Neuronal stem cell (in vitro differentiated cells): Measurements from ENCODE around the gene PPP2CA.

Experiments used
- DNase-seq: peaks from one replicate; pipeline ENCODE4 v3.0.0-alpha.2; 2013; ENCODE audit warnings: low spot score
- H2AFZ ChIP-seq: one replicate; pipeline ENCODE4 v1.6.1; 2013; ENCODE audit warnings: mild to moderate bottlenecking, low read length, inconsistent platforms
- H2AK5ac ChIP-seq: 2 replicates; pipeline ENCODE4 v1.6.1; 2013; ENCODE audit warnings: low read depth, mild to moderate bottlenecking, inconsistent platforms, low read length, moderate library complexity, mixed read lengths
- H2BK120ac ChIP-seq: 2 replicates; pipeline ENCODE4 v1.6.1; 2013; ENCODE audit warnings: low read depth, mild to moderate bottlenecking, inconsistent platforms, low read length, moderate library complexity, mixed read lengths
- H2BK12ac ChIP-seq: one replicate; pipeline ENCODE4 v1.6.1; 2013; ENCODE audit warnings: low read length, inconsistent platforms
- H2BK15ac ChIP-seq: 2 replicates; pipeline ENCODE4 v1.6.1; 2013; ENCODE audit warnings: mild to moderate bottlenecking, low read length, inconsistent platforms, mixed read lengths
- H2BK5ac ChIP-seq: one replicate; pipeline ENCODE4 v1.6.1; 2013; ENCODE audit warnings: inconsistent platforms, mild to moderate bottlenecking, low read length, moderate library complexity
- H3K14ac ChIP-seq: one replicate; pipeline ENCODE4 v1.6.1; 2013; ENCODE audit warnings: low read length, inconsistent platforms
- H3K18ac ChIP-seq: 2 replicates; pipeline ENCODE4 v1.6.1; 2013; ENCODE audit warnings: low read length, inconsistent platforms
- H3K23ac ChIP-seq: 2 replicates; pipeline ENCODE4 v1.6.1; 2013; ENCODE audit warnings: low read depth, mild to moderate bottlenecking, mixed read lengths, low read length, inconsistent platforms; ENCODE audit not compliant: poor library complexity
- H3K27ac ChIP-seq: replicated peaks from 3 replicates; pipeline ENCODE4 v1.5.1; 2013; ENCODE audit warnings: low read length, inconsistent platforms
- H3K27me3 ChIP-seq, 3 experiments: 2 replicates each; pipeline ENCODE4 v1.6.1; 2013; ENCODE audit warnings: low read length in 3 of 3, mild to moderate bottlenecking in 2 of 3, inconsistent platforms in 1 of 3, low read depth in 1 of 3, mixed read lengths in 1 of 3, moderate library complexity in 1 of 3; ENCODE audit not compliant: control insufficient read depth in 3 of 3, insufficient read depth in 3 of 3
- H3K36me3 ChIP-seq, 2 donors: replicated peaks in 1 of 2; 2 replicates each; pipeline ENCODE4 v1.6.1; 2013; ENCODE audit warnings: low read length in 2 of 2; ENCODE audit not compliant: control insufficient read depth in 2 of 2, insufficient read depth in 2 of 2
- H3K4ac ChIP-seq: 2 replicates; pipeline ENCODE4 v1.6.1; 2013; ENCODE audit warnings: inconsistent platforms, mild to moderate bottlenecking, low read length, moderate library complexity
- H3K4me1 ChIP-seq, 2 donors: 1 replicate in 1 of 2; 2 replicates in 1 of 2; pipeline ENCODE4 v1.6.1; 2013; ENCODE audit warnings: low read length in 2 of 2, low read depth in 1 of 2; ENCODE audit not compliant: control insufficient read depth in 2 of 2, insufficient read depth in 1 of 2
- H3K4me2 ChIP-seq: one replicate; pipeline ENCODE4 v1.6.1; 2013; ENCODE audit warnings: mild to moderate bottlenecking, low read length, inconsistent platforms; ENCODE audit not compliant: insufficient read depth, poor library complexity, severe bottlenecking
- H3K4me3 ChIP-seq, 2 donors: 2 replicates each; pipeline ENCODE4 v1.5.1; 2013; ENCODE audit warnings: low read length in 2 of 2, mild to moderate bottlenecking in 2 of 2, inconsistent platforms in 1 of 2, moderate library complexity in 1 of 2
- H3K79me1 ChIP-seq: one replicate; pipeline ENCODE4 v1.6.1; 2013; ENCODE audit warnings: low read depth, mild to moderate bottlenecking, inconsistent platforms, low read length, moderate library complexity
- H3K9ac ChIP-seq: one replicate; pipeline ENCODE4 v1.6.1; 2013; ENCODE audit warnings: mild to moderate bottlenecking, low read depth, low read length, inconsistent platforms; ENCODE audit not compliant: poor library complexity
- H3K9me3 ChIP-seq, 2 donors: replicated peaks in 1 of 2; 2 replicates each; pipeline versions ENCODE3 to v1.6.1; 2013; ENCODE audit warnings: low read length in 2 of 2, mild to moderate bottlenecking in 2 of 2, inconsistent platforms in 1 of 2, low read depth in 1 of 2, mixed read lengths in 1 of 2, moderate library complexity in 1 of 2; ENCODE audit not compliant: control insufficient read depth in 2 of 2, insufficient read depth in 1 of 2
- H4K8ac ChIP-seq: one replicate; pipeline ENCODE4 v1.6.1; 2013; ENCODE audit warnings: low read depth, mild to moderate bottlenecking, inconsistent platforms, low read length, moderate library complexity
- H4K91ac ChIP-seq: one replicate; pipeline ENCODE4 v1.6.1; 2013; ENCODE audit warnings: low read length, low read depth, mild to moderate bottlenecking, inconsistent platforms; ENCODE audit not compliant: poor library complexity
- WGBS, 2 donors: extraction: QIAGEN DNeasy Blood & Tissue Kit; methylation state at CpG; one replicate each; pipeline ENCODE4 v1.1.7; 2013; ENCODE audit warnings: missing lambda C conversion rate in 2 of 2, mixed read lengths in 1 of 2; ENCODE audit not compliant: insufficient read length in 2 of 2, insufficient replicate concordance in 1 of 2; ENCODE audit errors: extremely low coverage in 2 of 2; 5-methylcytosine and 5-hydroxymethylcytosine counted together

The PPP2CA gene

DNA sequence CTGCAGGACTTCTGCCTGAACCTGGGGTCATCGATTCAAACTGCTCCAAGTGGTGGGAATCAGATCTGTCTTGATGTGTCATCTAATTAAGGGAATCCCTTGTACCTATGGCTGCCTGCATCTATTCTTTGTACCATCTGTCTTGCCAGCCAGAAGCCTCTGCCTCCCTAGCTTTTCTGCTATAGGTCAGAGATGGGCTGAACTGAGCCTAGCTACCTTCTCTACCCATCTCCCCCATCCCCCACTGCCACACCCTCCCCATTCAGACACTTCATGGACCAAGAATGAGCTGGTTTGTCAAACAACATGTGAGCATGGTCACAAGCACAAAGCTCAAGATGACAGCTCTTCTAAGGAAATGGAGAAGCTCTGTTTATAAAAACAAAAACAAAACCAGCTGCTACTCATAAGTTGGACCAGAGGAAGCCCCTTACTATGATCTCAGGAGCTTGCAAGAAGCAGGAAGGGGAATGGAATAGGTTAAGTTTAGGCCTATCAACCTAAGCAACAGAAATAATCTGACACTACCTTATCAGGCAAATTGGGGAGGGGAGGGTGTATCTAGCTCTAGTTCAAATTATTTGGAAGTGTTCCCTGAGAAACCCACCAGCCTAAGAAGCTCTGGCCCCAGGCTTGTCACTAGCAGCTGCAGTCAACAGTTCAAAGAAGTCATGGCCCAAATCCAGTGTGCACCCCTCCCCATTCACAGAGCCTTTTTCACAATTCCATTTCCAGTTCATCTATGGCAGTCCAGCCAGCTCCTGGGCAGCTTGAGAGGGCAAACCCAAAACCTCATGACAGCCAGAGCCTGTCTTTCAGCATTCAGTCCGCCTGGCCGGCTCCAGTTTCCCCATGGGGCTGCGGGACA lies 79.0 kb downstream of the PPP2CA start:
- Histone ChIP-seq H3K4me3 (no peak overlapping the region), H2BK5ac (no peak overlapping the region), H3K9me3 (no peaks in the 10 kb centered on the region), H4K8ac (no peak overlapping the region), H2BK12ac (no peak overlapping the region), H3K23ac (no peak overlapping the region), H3K9ac (no peak overlapping the region), H3K14ac (no peak overlapping the region), H2BK120ac (no peak overlapping the region), H2BK15ac (no peak overlapping the region), H3K4me2 (no peak overlapping the region), H3K36me3 (peaks cover 40 to 95% of the 10 kb centered on the region in 2 donors), H2AK5ac (no peak overlapping the region), H3K4me1 (no peaks in the 10 kb centered on the region), H3K18ac (no peak overlapping the region), H3K27ac (no peak overlapping the region), H2AFZ (no peak overlapping the region), H4K91ac (no peak overlapping the region), H3K4ac (no peak overlapping the region), H3K27me3 (no peaks in the 10 kb centered on the region), H3K79me1 (peaks cover 7% of the 10 kb centered on the region)
- WGBS, 2 donors: no CpG with 5 or more reads among the region's 4 CpGs
- DNase-seq: no peak

DNA sequence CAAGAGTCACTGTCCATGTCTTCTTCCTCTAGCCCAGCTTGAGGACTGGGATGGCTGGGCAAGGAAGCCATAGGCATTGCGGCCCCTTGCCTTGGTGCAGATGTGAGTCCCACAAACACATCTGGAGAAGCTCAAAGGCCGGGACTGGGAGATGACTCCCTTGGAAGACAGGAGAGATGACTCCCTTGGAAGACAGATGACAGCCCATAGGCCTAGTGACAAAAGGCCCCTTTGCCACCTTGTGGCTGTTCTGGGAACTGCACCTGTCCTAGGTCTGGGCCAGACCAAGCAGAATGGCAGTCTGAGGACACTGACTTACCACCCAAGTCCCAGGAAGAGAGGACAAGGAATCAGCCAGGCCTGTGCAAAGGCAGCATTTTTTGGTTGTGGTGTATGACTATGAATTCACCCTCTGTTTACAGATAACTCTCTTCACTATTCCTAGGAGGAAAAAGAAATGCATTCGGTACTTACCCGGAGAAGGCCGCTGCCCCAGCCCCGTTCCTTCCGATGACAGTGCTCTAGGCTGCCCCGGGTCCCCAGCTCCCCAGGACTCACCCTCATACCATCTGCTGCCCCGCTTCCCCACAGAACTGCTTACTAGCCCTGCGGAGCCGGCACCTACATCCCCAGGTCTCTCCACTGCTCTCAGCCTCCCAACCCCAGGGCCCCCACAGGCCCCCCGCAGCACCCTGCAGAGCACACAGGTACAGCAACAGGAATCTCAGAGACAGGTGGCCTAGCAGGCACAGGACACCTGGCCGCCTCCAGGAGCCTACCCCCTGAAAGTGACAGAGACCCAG lies 79.9 kb downstream of the PPP2CA start:
- no peak overlapping the region for H3K4me3 ChIP-seq
- WGBS, 2 donors: no CpG with 5 or more reads among the region's 13 CpGs

DNA sequence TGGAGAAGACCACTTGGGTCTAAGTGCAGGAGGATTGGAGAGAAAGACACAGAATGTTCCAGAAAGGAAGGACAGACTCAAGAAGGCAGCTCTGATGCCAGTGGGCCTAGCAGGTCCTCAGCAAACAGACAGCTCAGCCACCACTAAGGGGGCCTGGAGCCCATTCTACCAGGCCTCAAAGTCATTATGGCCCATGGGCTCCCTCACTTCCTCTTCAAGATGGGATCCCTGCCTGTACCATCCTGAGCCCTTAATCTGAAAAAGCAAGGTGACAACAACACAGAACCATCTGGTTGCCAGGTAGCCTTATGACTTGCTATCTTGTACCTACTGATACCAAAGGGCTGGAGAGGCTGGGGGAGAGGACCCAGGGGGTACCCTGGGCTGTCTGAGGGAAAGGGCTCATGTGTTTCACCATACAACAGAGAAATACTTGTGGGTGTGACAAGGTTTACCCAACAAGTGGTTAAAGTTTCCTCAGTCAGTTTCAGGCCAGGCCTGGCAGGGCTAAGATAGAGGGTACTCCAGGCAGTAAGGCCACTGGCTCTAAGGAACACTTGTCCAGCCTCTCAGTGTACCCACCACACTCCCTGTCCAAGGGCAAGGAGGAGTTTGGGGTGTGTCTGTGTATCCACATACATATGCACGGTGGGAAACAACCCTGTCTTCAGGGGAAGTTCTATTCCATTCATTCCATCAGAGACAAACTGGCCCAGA lies 80.7 kb downstream of the PPP2CA start:
- Histone ChIP-seq H3K27me3 (no peaks in the 10 kb centered on the region), H4K8ac (no peak overlapping the region), H3K4ac (no peak overlapping the region)

More for the DNA sequence above, 79.9 kb downstream of the PPP2CA start:
- Histone ChIP-seq H3K79me1 (peaks cover 7% of the 10 kb centered on the region), H2AFZ (no peak overlapping the region), H3K36me3 (peaks cover 38 to 95% of the 10 kb centered on the region in 2 donors), H3K9me3 (no peaks in the 10 kb centered on the region), H2AK5ac (no peak overlapping the region), H3K14ac (no peak overlapping the region), H3K9ac (no peak overlapping the region), H2BK12ac (no peak overlapping the region), H3K4ac (no peak overlapping the region), H3K18ac (no peak overlapping the region), H3K23ac (no peak overlapping the region), H2BK15ac (no peak overlapping the region), H2BK5ac (no peak overlapping the region), H3K4me1 (no peaks in the 10 kb centered on the region), H3K27me3 (no peaks in the 10 kb centered on the region), H3K27ac (no peak overlapping the region), H4K8ac (no peak overlapping the region), H4K91ac (no peak overlapping the region), H2BK120ac (no peak overlapping the region), H3K4me2 (no peak overlapping the region)
- peak; percentile 81 for DNase-seq

More for the DNA sequence above, 80.7 kb downstream of the PPP2CA start:
- Histone ChIP-seq H3K27ac (no peak overlapping the region), H2BK12ac (no peak overlapping the region), H2BK15ac (no peak overlapping the region), H3K36me3 (peaks cover 34 to 94% of the 10 kb centered on the region in 2 donors), H3K79me1 (peaks cover 7% of the 10 kb centered on the region), H2BK120ac (no peak overlapping the region), H3K9me3 (no peaks in the 10 kb centered on the region), H3K23ac (no peak overlapping the region), H3K4me1 (no peaks in the 10 kb centered on the region), H3K9ac (no peak overlapping the region), H3K4me2 (no peak overlapping the region), H2BK5ac (no peak overlapping the region), H3K14ac (no peak overlapping the region), H2AK5ac (no peak overlapping the region), H4K91ac (no peak overlapping the region), H2AFZ (no peak overlapping the region), H3K4me3 (no peak overlapping the region), H3K18ac (no peak overlapping the region)
- DNase-seq: no peak
- WGBS, 2 donors: no CpG with 5 or more reads among the region's 1 CpG
